Measurements from ENCODE around the gene SMAD4.

DNA sequence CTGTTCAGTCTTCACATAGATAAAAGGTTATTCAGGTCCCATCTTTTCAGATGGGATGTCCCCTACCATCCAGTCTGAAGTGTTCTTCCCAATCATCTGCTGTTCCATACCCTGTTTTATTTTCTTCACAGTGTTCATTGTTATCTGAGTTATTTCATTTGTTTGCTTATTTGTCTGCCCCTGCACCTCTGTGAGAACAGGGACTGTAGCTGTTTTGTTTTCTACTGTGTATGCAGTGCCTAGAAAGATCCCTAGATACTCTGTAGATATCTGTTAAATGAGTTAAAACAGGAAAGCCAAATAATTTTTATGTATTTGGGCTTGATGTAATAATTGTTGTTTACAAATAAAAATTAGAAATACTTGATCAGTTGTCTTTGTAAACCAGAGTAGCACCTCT lies 34.2 kb downstream of the SMAD4 start:
- TF ChIP-seq CTCF (IDR thresholded peaks at IDR 0.05 in 2 of 3, conservative IDR thresholded peaks at IDR 0.05 in 1 of 3; ENCODE audit: borderline replicate concordance in 1 of 3, insufficient read depth in 1 of 3, low read depth in 2 of 3, low read length in 2 of 3) (no peak), EZH2phosphoT487 (IDR thresholded peaks at IDR 0.05; ENCODE audit: borderline replicate concordance) (no peak), SIN3A (IDR thresholded peaks at IDR 0.05; ENCODE audit: low read depth) (no peak), EZH2 (IDR thresholded peaks at IDR 0.05) (no peak)
- TF ChIP-seq, protein P1, sequence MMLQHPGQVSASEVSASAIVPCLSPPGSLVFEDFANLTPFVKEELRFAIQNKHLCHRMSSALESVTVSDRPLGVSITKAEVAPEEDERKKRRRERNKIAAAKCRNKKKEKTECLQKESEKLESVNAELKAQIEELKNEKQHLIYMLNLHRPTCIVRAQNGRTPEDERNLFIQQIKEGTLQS (IDR thresholded peaks at IDR 0.05), result no peak
- TF ChIP-seq, protein P2, sequence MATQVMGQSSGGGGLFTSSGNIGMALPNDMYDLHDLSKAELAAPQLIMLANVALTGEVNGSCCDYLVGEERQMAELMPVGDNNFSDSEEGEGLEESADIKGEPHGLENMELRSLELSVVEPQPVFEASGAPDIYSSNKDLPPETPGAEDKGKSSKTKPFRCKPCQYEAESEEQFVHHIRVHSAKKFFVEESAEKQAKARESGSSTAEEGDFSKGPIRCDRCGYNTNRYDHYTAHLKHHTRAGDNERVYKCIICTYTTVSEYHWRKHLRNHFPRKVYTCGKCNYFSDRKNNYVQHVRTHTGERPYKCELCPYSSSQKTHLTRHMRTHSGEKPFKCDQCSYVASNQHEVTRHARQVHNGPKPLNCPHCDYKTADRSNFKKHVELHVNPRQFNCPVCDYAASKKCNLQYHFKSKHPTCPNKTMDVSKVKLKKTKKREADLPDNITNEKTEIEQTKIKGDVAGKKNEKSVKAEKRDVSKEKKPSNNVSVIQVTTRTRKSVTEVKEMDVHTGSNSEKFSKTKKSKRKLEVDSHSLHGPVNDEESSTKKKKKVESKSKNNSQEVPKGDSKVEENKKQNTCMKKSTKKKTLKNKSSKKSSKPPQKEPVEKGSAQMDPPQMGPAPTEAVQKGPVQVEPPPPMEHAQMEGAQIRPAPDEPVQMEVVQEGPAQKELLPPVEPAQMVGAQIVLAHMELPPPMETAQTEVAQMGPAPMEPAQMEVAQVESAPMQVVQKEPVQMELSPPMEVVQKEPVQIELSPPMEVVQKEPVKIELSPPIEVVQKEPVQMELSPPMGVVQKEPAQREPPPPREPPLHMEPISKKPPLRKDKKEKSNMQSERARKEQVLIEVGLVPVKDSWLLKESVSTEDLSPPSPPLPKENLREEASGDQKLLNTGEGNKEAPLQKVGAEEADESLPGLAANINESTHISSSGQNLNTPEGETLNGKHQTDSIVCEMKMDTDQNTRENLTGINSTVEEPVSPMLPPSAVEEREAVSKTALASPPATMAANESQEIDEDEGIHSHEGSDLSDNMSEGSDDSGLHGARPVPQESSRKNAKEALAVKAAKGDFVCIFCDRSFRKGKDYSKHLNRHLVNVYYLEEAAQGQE (IDR thresholded peaks at IDR 0.05; ENCODE audit: low read depth), result no peak

Measured in HCT116 (cell line).